KMS-11 (cell line): ENCODE results near the gene TBC1D8.

Source experiments
- H2AFZ ChIP-seq: fragments of 200-600 bp; sonication (generic); 2 replicates; pipeline ENCODE4 v1.6.1; 2016; ENCODE audit warnings: antibody characterized with exemption, mixed run types, low read depth
- H3K27ac ChIP-seq: fragments of 200-600 bp; sonication (generic); 2 replicates; pipeline ENCODE4 v1.6.1; 2016; ENCODE audit warnings: mild to moderate bottlenecking, mixed run types
- H3K27me3 ChIP-seq: fragments of 200-600 bp; sonication (generic); 2 replicates; pipeline ENCODE4 v1.6.1; 2017; ENCODE audit warnings: mild to moderate bottlenecking, low read depth, mixed run types, moderate library complexity; ENCODE audit not compliant: insufficient read depth
- H3K36me3 ChIP-seq: fragments of 200-600 bp; sonication (generic); 2 replicates; pipeline ENCODE4 v1.6.1; 2017; ENCODE audit warnings: mild to moderate bottlenecking, mixed run types; ENCODE audit not compliant: insufficient read depth
- H3K4me1 ChIP-seq: fragments of 200-600 bp; sonication (generic); 2 replicates; pipeline ENCODE4 v1.6.1; 2016; ENCODE audit warnings: mild to moderate bottlenecking, low read depth, mixed run types; ENCODE audit not compliant: poor library complexity, severe bottlenecking
- H3K4me2 ChIP-seq: fragments of 200-600 bp; sonication (generic); 2 replicates; pipeline ENCODE4 v1.7.0; 2016; ENCODE audit warnings: mild to moderate bottlenecking, mixed run types
- H3K4me3 ChIP-seq: fragments of 200-600 bp; sonication (generic); IDR thresholded peaks from 2 replicates; pipeline ENCODE4 v1.6.1; 2017; ENCODE audit warnings: low read depth, low read length, mixed read lengths; ENCODE audit not compliant: insufficient read depth
- H3K79me2 ChIP-seq: fragments of 200-600 bp; sonication (generic); 2 replicates; pipeline ENCODE4 v1.6.1; 2016; ENCODE audit warnings: low read depth, mixed run types; ENCODE audit not compliant: insufficient read depth
- H3K9ac ChIP-seq: fragments of 200-600 bp; sonication (generic); 2 replicates; pipeline ENCODE4 v1.6.1; 2016; ENCODE audit warnings: mild to moderate bottlenecking, mixed run types
- H4K20me1 ChIP-seq: fragments of 200-600 bp; sonication (generic); 2 replicates; pipeline ENCODE4 v1.6.1; 2016; ENCODE audit warnings: mild to moderate bottlenecking, mixed run types; ENCODE audit not compliant: insufficient read depth
- TF ChIP-seq, protein P1 (sequence below): fragments of 200-600 bp; sonication (generic); conservative IDR thresholded peaks from 2 replicates; pipeline ENCODE4 v1.6.1; 2017; ENCODE audit warnings: low read depth, mild to moderate bottlenecking, antibody characterized with exemption, low read length, moderate library complexity, mixed read lengths

TBC1D8 gene

DNA sequence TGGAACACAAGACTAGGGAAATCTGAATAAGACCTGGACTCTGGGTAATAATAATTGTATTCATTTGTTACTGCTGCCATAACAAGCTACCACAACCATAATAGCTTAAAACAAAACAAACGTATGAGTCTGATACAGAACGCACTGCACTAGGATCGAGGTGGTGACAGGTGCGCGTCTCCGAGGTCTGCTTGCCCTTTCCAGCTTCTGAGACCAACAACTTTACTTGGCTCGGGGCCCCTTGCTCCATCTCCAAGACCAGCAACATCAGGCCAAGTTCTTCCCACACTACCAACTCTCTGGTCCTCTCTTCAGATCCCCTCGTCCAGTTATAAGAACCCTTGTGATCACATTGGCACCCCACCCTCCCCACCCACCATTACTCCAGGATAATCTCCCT, 42.8 kb downstream of the TBC1D8 start:
- Histone ChIP-seq H3K36me3 (no peaks in the 10 kb centered on the region), H3K4me3 (no peak overlapping the region), H4K20me1 (no peaks in the 10 kb centered on the region), H3K27me3 (no peaks in the 10 kb centered on the region), H3K9ac (no peak overlapping the region), H3K27ac (no peak overlapping the region), H3K4me2 (no peak overlapping the region), H2AFZ (no peak overlapping the region), H3K79me2 (no peaks in the 10 kb centered on the region), H3K4me1 (no peaks in the 10 kb centered on the region)
- TF ChIP-seq, protein P1, sequence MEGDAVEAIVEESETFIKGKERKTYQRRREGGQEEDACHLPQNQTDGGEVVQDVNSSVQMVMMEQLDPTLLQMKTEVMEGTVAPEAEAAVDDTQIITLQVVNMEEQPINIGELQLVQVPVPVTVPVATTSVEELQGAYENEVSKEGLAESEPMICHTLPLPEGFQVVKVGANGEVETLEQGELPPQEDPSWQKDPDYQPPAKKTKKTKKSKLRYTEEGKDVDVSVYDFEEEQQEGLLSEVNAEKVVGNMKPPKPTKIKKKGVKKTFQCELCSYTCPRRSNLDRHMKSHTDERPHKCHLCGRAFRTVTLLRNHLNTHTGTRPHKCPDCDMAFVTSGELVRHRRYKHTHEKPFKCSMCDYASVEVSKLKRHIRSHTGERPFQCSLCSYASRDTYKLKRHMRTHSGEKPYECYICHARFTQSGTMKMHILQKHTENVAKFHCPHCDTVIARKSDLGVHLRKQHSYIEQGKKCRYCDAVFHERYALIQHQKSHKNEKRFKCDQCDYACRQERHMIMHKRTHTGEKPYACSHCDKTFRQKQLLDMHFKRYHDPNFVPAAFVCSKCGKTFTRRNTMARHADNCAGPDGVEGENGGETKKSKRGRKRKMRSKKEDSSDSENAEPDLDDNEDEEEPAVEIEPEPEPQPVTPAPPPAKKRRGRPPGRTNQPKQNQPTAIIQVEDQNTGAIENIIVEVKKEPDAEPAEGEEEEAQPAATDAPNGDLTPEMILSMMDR = no peak

DNA sequence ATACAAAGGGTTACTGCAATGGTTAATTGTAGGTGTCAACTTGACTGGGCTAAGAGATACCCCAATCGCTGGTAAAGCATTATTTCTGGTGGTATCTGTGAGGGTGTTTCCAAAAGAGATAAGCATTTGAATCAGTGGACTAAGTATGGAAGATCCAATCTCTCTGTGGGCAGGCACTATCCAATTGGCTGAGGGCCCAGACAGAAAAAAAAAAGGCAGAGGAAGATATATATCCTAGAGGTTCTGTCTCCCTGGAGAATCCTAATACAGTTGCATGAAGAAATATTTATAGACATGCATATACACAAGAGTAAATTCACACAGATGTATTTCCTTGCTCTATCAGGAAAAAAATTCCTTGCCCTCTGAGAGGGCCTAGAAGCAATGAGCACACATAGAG, 43.9 kb downstream of the TBC1D8 start:
- Histone ChIP-seq H2AFZ (no peak overlapping the region), H3K27ac (no peak overlapping the region), H3K79me2 (no peaks in the 10 kb centered on the region), H3K36me3 (no peaks in the 10 kb centered on the region), H3K27me3 (no peaks in the 10 kb centered on the region), H3K9ac (no peak overlapping the region), H4K20me1 (no peaks in the 10 kb centered on the region), H3K4me2 (no peak overlapping the region), H3K4me3 (no peak overlapping the region), H3K4me1 (no peaks in the 10 kb centered on the region)
- TF ChIP-seq, protein P1 = no peak

DNA sequence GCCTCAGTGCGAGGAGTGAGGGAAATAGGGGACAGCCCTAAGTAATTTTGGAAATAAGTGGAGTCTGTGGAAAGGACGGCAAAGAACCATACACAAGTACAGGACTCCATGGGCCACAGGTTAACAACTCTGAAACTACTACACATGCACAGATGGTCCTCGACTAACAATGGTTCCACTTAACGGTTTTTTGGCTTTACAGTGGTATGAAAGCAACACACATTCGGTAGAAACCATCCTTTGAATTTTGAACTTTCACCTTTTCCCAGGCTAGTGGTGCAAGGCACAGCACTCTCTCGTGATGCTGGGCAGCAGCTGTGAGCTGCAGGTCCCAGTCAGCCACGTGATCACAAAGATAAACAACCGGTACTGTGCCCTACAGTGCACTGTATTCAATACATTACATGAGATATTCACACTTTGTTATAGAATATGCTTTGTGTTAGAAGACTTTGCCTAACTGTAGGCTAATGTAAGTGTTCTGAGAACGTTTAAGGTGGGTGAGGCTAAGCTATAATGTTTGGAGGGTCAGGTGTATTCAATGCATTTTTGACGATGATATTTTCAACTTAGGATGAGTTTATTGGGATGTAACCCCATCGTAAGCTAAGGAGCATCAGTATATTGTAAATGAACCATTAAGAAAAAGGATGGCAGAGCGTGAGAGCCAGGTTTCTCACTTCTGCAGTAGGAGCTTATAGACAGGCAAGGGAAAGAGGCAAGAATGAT, 44.6 kb downstream of the TBC1D8 start:
- H4K20me1 ChIP-seq = no peaks in the 10 kb centered on the region

DNA sequence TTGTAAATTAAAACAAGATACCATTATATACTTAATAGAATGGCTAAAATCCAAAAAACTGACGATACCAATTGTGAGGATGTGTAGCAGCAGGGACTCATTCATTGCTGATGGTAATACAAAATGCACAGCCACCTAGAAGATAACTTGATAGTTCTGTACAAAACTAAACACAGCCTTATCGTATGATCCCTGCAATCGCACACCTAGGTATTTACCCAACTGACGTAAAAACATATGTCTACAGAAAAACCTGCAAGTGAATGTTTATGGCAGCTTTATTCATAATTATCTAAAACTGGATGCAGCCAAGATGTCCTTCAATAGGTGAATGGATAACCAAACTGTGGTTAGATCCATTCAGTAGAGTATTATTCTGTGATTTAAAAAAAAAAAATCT, 45.5 kb downstream of the TBC1D8 start:
- no peak overlapping the region for H3K9ac ChIP-seq
- no peak overlapping the region for H3K4me3 ChIP-seq
- H2AFZ ChIP-seq = no peak overlapping the region
- no peaks in the 10 kb centered on the region for H3K36me3 ChIP-seq
- no peaks in the 10 kb centered on the region for H3K27me3 ChIP-seq
- H3K4me2 ChIP-seq = no peak overlapping the region
- no peaks in the 10 kb centered on the region for H3K4me1 ChIP-seq
- H3K79me2 ChIP-seq = no peaks in the 10 kb centered on the region
- TF ChIP-seq, protein P1 = no peak
- H3K27ac ChIP-seq = no peak overlapping the region
- no peaks in the 10 kb centered on the region for H4K20me1 ChIP-seq

More for the DNA sequence above, 44.6 kb downstream of the TBC1D8 start:
- H3K27me3 ChIP-seq = no peaks in the 10 kb centered on the region
- no peaks in the 10 kb centered on the region for H3K36me3 ChIP-seq
- no peak overlapping the region for H3K4me2 ChIP-seq
- H2AFZ ChIP-seq = no peak overlapping the region
- no peak overlapping the region for H3K4me3 ChIP-seq
- H3K4me1 ChIP-seq = no peaks in the 10 kb centered on the region
- no peaks in the 10 kb centered on the region for H3K79me2 ChIP-seq
- H3K27ac ChIP-seq = no peak overlapping the region
- TF ChIP-seq, protein P1 = no peak
- H3K9ac ChIP-seq = no peak overlapping the region
